ENCODE data around the gene DDX52.

- TF ChIP-seq CTCF (IDR thresholded peaks at IDR 0.05) = no peak
- TF ChIP-seq ZFX (IDR thresholded peaks at IDR 0.05; ENCODE audit: borderline replicate concordance) = no peak
Observed at GRCh38 chr17:37667039-37667438, 23.8 kb upstream of the DDX52 start.

All from 22Rv1 (cell line).